Cardiac septum (tissue), 1 donor: Measurements from ENCODE around the gene DNM3. TPM values are rescaled to one million over a fixed set of nuclear protein-coding genes. Genes with fewer than 3 reads are reported as not detected.

Experiments used
- DNase-seq: peaks from one replicate; pipeline ENCODE4 v3.0.0-alpha.2; 2020; ENCODE audit warnings: low spot score
- intact Hi-C: fragments of 100-400 bp; cut with DNase I; formaldehyde crosslinking; loops from one replicate; pipeline ENCODE4 v1.14.0; 2022
- total RNA-seq: library from RNA; stranded (reverse); fragmentation: NEBNext Ultra II Directional; extraction: Animal tissue kit (Norgen Biotek cat#: 25700); gene quantifications from one replicate; pipeline ENCODE4 v1.2.1, GENCODE V29; 2021
- donor health status: DM: no; HTN: no; CAD: no.

DNM3 gene
- total RNA-seq, 1 donor from 2014 or later = 2.4 TPM

- intact Hi-C loops = no loop called here
- DNase-seq = no peak
Observed at GRCh38 chr1:172238965-172239364, 397.7 kb downstream of the DNM3 start.

GRCh38 chr1:172239901-172240300 is 398.6 kb downstream of the DNM3 start:
- no peak for DNase-seq
- intact Hi-C loops = no loop called here

GRCh38 chr1:172241540-172241939 is 400.2 kb downstream of the DNM3 start:
- DNase-seq = no peak
- intact Hi-C loops = no loop called here

- no peak for DNase-seq
Observed at GRCh38 chr1:172244865-172245264, 403.6 kb downstream of the DNM3 start.

GRCh38 chr1:172245788-172246187 is 404.5 kb downstream of the DNM3 start:
- no peak for DNase-seq
- intact Hi-C loops = no loop called here

More at GRCh38 chr1:172244865-172245264, 403.6 kb downstream of the DNM3 start:
- intact Hi-C loops = no loop called here

- intact Hi-C loops = no loop called here
- no peak for DNase-seq
Observed at GRCh38 chr1:172246521-172247390, 405.5 kb downstream of the DNM3 start.

GRCh38 chr1:172251486-172251885 is 410.2 kb downstream of the DNM3 start:
- intact Hi-C loops = no loop called here
- no peak for DNase-seq

- intact Hi-C loops = no loop called here
- DNase-seq = no peak
Observed at GRCh38 chr1:172252321-172252720, 411.0 kb downstream of the DNM3 start.

GRCh38 chr1:172252958-172253357 is 411.7 kb downstream of the DNM3 start:
- no peak for DNase-seq
- intact Hi-C loops = no loop called here

GRCh38 chr1:172254521-172255222 is 413.4 kb downstream of the DNM3 start:
- no peak for DNase-seq
- intact Hi-C loops = no loop called here

GRCh38 chr1:172255223-172255560 is 413.9 kb downstream of the DNM3 start:
- no peak for DNase-seq
- intact Hi-C loops = no loop called here

GRCh38 chr1:172265905-172266304 is 424.6 kb downstream of the DNM3 start:
- intact Hi-C loops = no loop called here
- no peak for DNase-seq

- intact Hi-C loops = no loop called here
- DNase-seq = no peak
Observed at GRCh38 chr1:172266528-172267174, 425.4 kb downstream of the DNM3 start.

- DNase-seq = no peak
- intact Hi-C loops = no loop called here
Observed at GRCh38 chr1:172268237-172268636, 426.9 kb downstream of the DNM3 start.

GRCh38 chr1:172269084-172269483 is 427.8 kb downstream of the DNM3 start:
- DNase-seq = no peak
- intact Hi-C loops = no loop called here

GRCh38 chr1:172269644-172270043 is 428.3 kb downstream of the DNM3 start:
- DNase-seq = no peak
- intact Hi-C loops = no loop called here

- intact Hi-C loops = no loop called here
- DNase-seq = no peak
Observed at GRCh38 chr1:172270605-172271004, 429.3 kb downstream of the DNM3 start.

- no peak for DNase-seq
- intact Hi-C loops = no loop called here
Observed at GRCh38 chr1:172272087-172272486, 430.8 kb downstream of the DNM3 start.

- no peak for DNase-seq
- intact Hi-C loops = no loop called here
Observed at GRCh38 chr1:172273647-172274396, 432.5 kb downstream of the DNM3 start.

- intact Hi-C loops = no loop called here
- no peak for DNase-seq
Observed at GRCh38 chr1:172275478-172275877, 434.2 kb downstream of the DNM3 start.
